Measurements from ENCODE around the gene KCNQ2.

DNA sequence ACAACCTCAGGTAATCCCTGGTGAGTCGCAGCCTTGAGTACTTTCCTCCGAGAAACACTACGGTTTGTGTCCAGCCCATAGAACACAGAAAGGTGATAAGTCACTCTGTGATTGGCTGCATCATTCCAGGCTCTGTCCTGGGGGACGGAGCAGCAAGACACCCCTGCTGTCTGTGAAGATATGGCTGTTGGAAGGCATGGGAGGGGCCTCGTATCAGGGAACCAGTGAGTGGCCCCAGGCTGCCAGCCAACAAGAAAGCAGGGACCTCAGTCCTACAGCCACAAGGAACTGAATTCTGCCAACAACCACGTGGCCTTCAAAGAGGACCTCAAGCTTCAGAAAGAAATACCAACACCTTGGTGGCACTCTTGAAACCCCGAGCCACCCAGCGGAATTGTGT, 32.8 kb upstream of the KCNQ2 start:
- TF ChIP-seq POLR2AphosphoS5 (IDR thresholded peaks at IDR 0.05; ENCODE audit: low read depth, low read length) (no peak), POLR2A (IDR thresholded peaks at IDR 0.05; ENCODE audit: low read depth, low read length) (no peak)
